GM19043 (cell line): Measurements from ENCODE around the gene PNKD.
A peak's percentile ranks its signal among the peaks of the same experiment; 100 is the strongest.
"Not testable (repeated sequence)": the region's sequence is repeated elsewhere in the genome, so short reads cannot be mapped to it uniquely, and the experiment has no call there.

Experiments
- ATAC-seq: cut with Tn5 transposase; IDR thresholded peaks from one replicate; pipeline ENCODE4 v1.9.1; 2021; ENCODE audit warnings: low read depth; ENCODE audit not compliant: unreplicated experiment

Gene PNKD

GRCh38 chr2:218272531-218273212 lies 2.4 kb downstream of the PNKD start:
- no peak for ATAC-seq

DNA sequence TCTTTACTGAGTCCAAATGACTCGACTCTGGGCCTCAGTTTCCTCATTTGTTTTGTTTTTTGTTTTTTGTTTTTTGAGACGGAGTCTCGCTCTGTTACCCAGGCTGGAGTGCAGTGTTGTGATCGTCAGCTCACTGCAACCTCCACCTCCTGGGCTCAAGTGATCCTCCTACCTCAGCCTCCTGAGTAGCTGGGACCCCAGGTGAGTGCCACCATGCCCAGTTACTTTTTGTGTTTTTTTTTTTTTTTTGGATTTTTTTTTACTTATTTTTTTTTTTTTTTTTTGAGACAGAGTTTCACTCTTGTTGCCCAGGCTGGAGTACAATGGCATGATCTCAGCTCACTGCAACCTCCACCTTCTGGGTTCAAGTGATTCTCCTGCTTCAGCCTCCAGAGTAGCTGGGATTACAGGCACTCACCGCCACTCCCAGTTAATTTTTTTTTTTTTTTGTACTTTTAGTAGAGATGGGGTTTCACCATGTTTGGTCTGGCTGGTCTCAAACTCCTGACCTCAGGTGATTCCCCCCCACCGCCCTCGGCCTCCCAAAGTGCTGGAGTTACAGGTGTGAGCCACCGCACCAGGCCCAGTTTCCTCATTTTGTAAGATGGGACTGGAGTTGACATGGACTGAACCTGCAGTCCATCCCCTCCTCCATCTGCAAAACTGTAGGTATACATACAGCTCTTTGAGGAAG lies 3.0 kb downstream of the PNKD start:
- ATAC-seq = not testable (repeated sequence)

DNA sequence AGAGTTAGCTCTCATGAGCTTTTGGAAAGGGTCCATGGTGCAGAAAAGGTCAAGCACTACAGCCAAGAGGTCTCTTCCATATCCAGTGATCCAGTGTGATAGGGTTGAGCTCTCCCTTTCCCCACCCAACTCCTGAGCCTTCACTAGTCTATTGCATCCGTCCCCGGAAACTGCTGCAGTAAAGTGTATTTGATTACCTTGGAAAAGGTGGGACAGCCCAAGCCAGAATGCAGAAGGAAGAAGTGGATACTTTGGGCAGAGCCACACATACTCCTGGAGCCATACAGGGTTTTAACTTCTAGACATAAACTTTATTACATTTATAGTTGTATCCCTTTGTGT lies 3.6 kb downstream of the PNKD start:
- no peak for ATAC-seq

- no peak for ATAC-seq
Observed at GRCh38 chr2:218274586-218274985, 4.3 kb downstream of the PNKD start.

- ATAC-seq = no peak
Observed at GRCh38 chr2:218275371-218276072, 5.2 kb downstream of the PNKD start.

- ATAC-seq = no peak
Observed at GRCh38 chr2:218276986-218277755, 6.9 kb downstream of the PNKD start.

DNA sequence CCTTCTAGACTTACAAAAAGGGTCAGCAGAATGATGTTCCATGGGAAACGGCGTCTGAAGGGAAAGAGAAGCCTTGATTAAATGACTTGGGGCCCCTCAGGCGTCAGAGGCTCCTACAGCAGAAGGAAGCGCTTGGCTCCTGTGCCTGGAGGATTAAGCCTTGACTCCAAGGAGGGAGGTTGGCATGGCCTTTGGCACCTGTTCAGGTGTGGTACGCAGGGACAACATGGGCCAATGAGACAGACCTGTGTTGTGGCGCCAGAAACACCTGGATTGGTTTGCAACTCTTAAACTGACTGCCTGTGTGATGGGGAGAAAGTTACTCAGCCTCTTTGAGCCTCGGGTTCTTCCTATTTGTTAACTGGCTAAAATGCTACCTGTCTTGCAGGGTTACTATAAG lies 7.6 kb downstream of the PNKD start:
- ATAC-seq = no peak

- ATAC-seq = no peak
Observed at GRCh38 chr2:218278531-218279360, 8.4 kb downstream of the PNKD start.

DNA sequence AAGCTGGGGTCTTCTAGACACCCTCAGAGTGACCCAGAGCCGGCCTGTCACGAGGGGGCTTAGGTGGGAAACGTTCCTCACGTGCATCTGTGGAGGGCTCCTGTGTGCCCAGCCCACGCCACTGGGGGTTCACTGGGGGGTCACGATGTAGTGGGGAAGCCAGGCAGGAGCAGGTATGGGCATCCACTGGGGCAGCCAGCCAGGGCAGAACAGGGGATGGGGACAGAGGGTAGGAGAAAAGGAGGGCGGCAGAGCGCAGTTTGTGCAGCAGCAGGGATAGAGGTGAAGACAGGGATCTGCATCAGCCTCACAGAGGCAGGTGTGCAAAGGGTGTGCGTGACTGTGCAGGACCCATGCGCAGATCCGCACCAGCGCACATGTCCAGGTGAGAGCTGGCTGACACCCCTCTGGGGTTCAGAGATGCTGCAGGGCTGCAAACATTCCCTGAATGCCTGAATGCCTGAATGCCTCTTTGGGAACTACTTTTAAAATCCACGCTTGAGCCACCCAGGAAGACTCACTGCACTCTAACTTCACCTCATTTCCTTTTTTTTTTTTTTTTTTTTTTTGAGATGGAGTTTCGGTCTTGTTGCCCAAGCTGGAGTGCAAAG lies 10.0 kb downstream of the PNKD start:
- ATAC-seq = no peak

GRCh38 chr2:218281449-218281848 lies 11.1 kb downstream of the PNKD start:
- no peak for ATAC-seq

- ATAC-seq = no peak
Observed at GRCh38 chr2:218282173-218282991, 12.1 kb downstream of the PNKD start.

- ATAC-seq = no peak
Observed at GRCh38 chr2:218284106-218284811, 13.9 kb downstream of the PNKD start.

DNA sequence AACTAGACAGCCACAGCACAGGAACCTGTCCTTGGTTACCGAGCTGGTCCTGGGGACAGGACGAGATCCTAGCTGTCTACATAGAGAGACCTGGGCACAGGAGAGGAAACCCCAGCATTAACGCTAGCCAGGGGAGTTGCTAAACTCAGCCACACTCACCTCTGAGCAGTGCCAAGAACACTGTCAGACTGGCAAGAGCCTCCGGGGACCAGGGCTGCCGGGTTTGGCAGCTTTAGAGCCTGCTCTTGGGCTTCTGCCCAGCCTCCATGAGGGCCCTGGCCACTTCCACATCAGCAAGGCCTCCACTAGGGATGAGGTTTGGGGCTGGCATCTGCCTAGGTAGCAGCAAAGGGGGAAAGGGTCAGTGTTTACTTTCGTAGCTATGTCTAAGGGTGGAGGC lies 15.3 kb downstream of the PNKD start:
- no peak for ATAC-seq

DNA sequence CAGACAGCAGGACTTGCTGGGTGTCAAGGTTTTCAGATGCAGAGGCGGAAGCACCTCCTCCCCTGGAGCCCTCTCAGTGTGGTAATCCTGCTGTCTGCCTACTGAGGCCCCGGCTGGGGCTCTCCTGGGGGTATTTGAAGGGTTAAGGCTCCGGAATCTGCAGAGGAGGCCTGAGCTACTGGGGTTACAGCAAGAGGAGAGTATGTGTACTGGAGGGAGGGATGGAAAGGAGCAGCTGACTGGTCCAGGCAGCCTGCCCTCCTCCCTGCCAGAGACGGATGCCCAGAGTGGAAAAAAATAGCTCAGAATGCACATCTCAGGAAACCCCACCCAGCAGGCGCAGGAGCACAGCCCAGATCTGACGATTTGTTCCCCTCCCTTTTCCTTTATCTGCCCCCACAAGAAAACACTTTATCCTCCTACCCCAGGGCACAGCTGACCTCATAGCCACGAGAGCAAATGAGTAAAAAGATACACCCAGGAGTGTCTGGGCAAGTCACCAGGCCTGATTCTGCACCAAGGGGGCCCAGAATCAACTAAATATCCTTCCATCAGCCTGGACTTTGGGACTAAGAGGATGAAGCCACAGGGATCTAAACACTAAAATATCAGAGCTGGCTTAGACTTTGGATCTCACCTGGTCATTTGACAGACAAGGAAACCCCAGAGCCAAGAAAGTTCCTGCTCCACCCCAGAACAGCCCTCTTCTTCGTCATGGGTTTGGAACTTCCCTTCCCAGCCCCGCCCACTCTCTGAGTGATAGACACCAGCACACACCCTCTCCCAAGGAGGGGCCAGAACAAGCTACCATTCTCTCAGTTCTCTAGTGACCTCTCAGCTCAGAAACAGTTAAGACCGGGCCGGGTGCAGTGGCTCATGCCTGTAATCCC lies 16.5 kb downstream of the PNKD start:
- ATAC-seq = peak; percentile 65

DNA sequence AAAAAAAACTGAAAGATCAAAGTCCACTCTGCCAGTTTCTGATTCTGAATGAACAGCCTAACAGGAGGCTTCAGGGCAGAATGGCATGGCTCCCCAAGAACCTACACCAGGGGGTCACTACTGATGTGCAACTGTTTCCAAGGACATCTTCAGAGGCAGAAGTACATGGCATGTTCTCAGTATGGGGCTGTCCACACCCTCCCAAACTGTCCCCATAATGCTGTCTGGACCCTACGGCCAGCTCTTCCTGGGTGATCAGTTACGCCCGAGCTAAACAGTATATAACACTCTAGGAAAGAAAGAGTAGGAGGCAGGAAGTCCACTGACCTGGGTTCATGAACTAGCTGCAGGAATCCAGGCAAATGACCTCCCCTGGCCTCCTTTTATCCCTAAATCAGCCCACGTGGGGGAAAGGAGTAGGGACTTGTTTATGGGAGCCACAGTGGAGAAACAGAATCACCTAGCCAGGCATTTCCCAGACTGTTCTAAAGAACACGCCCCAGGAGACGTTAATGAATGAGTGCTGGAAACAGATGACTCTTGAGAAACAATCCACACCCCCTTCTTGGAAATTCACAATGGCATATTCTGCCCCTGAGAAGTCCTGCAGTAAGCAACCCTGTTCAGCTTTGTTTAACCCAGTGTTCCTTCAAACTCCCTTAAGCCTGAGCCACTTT lies 19.5 kb downstream of the PNKD start:
- ATAC-seq = no peak

DNA sequence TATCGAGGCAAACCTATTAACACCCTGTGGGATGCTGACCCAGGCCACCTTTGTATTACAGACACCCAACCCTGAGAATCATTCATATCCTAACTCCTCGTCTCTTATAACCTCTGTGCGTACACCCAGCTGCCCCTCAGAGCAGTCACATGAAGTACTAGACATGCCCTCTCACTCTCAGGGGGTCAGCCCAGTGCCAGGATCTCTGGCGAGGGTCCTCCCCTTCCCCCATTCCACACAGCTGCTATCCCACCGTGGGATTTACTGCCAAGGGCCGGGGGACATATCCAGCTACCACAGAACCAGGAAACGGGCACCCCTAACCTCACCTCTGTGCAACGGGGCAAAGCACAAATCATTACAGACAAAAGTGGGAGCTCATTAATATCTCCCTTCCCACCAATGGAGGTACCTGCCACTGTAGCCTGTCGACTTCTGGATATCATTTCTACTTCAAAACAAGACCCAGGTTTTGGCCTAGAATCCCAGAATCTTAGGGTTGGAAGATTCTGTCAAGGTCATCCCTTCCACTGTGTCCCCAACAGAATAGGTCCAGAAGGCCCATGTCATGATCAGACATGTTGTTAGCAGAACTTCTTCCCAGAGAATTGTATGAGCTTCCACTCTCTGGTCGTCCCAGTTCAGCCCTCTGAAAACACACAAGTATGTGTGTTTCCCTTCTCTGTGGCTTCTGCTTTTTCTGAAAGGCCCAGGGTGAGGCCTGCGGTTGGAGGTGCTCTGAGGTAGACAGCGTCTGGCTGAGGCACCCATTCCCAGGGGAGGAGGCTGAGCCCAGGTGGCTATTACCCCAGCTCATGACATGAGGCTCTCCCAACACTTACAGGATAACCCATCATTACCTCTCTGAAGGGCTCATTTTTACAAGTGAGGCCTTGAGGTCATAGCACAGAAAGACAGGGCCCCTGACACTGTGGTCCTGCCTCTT lies 20.3 kb downstream of the PNKD start:
- ATAC-seq = peak; percentile 54
